Aorta (tissue), 5 donors: Measurements from ENCODE around the gene PHLDA2. TPM values are rescaled to one million over a fixed set of nuclear protein-coding genes. Genes with fewer than 3 reads are reported as not detected.

Experiments
- ATAC-seq: fragments of 200-7000 bp; cut with Tn5 transposase; one replicate; pipeline ENCODE4 v1.9.1; 2022; ENCODE audit warnings: moderate library complexity; ENCODE audit not compliant: low FRiP score
- DNase-seq, 2 donors: peaks; one replicate each; pipeline ENCODE4 v3.0.0-alpha.2; 2020
- H3K27ac ChIP-seq, 2 donors: one replicate each; pipeline ENCODE4 v1.5.1; 2013; ENCODE audit warnings: low read length in 2 of 2, mild to moderate bottlenecking in 2 of 2, moderate library complexity in 2 of 2, control low read depth in 1 of 2, inconsistent platforms in 1 of 2, low read depth in 1 of 2
- H3K27me3 ChIP-seq, 2 donors: one replicate each; pipeline ENCODE4 v1.6.1; 2013; ENCODE audit warnings: control low read depth in 1 of 2, low read length in 1 of 2, mild to moderate bottlenecking in 1 of 2, moderate library complexity in 1 of 2; ENCODE audit not compliant: insufficient read depth in 2 of 2, control insufficient read depth in 1 of 2
- H3K36me3 ChIP-seq, 2 donors: one replicate each; pipeline ENCODE4 v1.6.1; 2013; ENCODE audit warnings: control low read depth in 1 of 2, low read length in 1 of 2, mild to moderate bottlenecking in 1 of 2; ENCODE audit not compliant: insufficient read depth in 2 of 2, control insufficient read depth in 1 of 2
- H3K4me1 ChIP-seq, 2 donors: one replicate each; pipeline ENCODE4 v1.6.1; 2013; ENCODE audit warnings: low read length in 2 of 2, control low read depth in 1 of 2, mild to moderate bottlenecking in 1 of 2, moderate library complexity in 1 of 2; ENCODE audit not compliant: insufficient read depth in 2 of 2, control insufficient read depth in 1 of 2
- H3K4me3 ChIP-seq, 2 donors: one replicate each; pipeline ENCODE4 v1.5.1; 2013; ENCODE audit warnings: low read length in 2 of 2, control low read depth in 1 of 2, mild to moderate bottlenecking in 1 of 2
- H3K9me3 ChIP-seq: one replicate; pipeline ENCODE4 v1.6.1; 2013; ENCODE audit warnings: mild to moderate bottlenecking, low read length; ENCODE audit not compliant: control insufficient read depth
- whole genome bisulfite sequencing, 2 donors: extraction: QIAGEN DNeasy Blood & Tissue Kit; methylation state at CpG; one replicate each; pipeline ENCODE4 v1.1.7; 2013; 5-methylcytosine and 5-hydroxymethylcytosine counted together
- intact Hi-C, 2 donors: fragments of 100-400 bp; cut with DNase I; formaldehyde crosslinking; loops; one replicate each; pipeline versions ENCODE4 v1.14.2 to v1.15.0; 2022
- polyA plus RNA-seq, 2 donors: library from polyadenylated mRNA; stranded (reverse); fragments of 200-250 nt; gene quantifications; one replicate each; pipeline ENCODE4 v1.2.3, GENCODE V29; 2013
- total RNA-seq, 2 donors: library from RNA; stranded (reverse); fragmentation: NEBNext Ultra II Directional; extraction: Animal tissue kit (Norgen Biotek cat#: 25700); gene quantifications; one replicate each; pipeline ENCODE4 v1.2.1, GENCODE V29; 2021
- donor health status: healthy with polysubstance abuse.
- donor health status: Bipolar disorder and iron deficiency.
- donor health status: DM: no; HTN: no; CAD: no.
- donor health status: DM: no; HTN: no; CAD: no.
- donor health status: DM: yes; HTN: yes; CAD: no.

PHLDA2 gene
- total and polyA plus RNA-seq, 4 donors = 6.4 to 17.2 (median 7.2) TPM

GRCh38 chr11:2880646-2881045, 48.6 kb downstream of the PHLDA2 start:
- no peaks in the 10 kb centered on the region for H3K36me3 ChIP-seq
- H3K9me3 ChIP-seq = peaks cover 3% of the 10 kb centered on the region
- no peaks in the 10 kb centered on the region for H3K4me1 ChIP-seq
- ATAC-seq = no peak
- H3K27me3 ChIP-seq = no peaks in the 10 kb centered on the region
- H3K27ac ChIP-seq = no peak overlapping the region
- H3K4me3 ChIP-seq = no peak overlapping the region
- intact Hi-C loops = loop anchor here in 1 of 2 donors (5.0 kb wide), 2 partner anchors 103 to 173 kb away; no protein-coding TSS in a partner anchor
- no peak for DNase-seq
- 89 to 92% methylated on average over 6 to 7 of the region's 7 CpGs for WGBS, 2 donors

GRCh38 chr11:2878782-2879181, 50.4 kb downstream of the PHLDA2 start:
- no peaks in the 10 kb centered on the region for H3K36me3 ChIP-seq
- DNase-seq (no peak), ATAC-seq (no peak)
- no peaks in the 10 kb centered on the region for H3K4me1 ChIP-seq
- WGBS, 2 donors = 96 to 98% methylated on average over 8 of the region's 8 CpGs
- no peaks in the 10 kb centered on the region for H3K27me3 ChIP-seq
- no peak overlapping the region for H3K27ac ChIP-seq
- no peak overlapping the region for H3K4me3 ChIP-seq
- H3K9me3 ChIP-seq = peaks cover 6% of the 10 kb centered on the region
- intact Hi-C loops = no loop called here

Other genes starting within 250 kb of the PHLDA2 start
- gene KCNQ1OT1, start 229.4 kb downstream of the PHLDA2 start, total RNA-seq = 1 to 10 TPM; 2.3 to 5.4 TPM
- under 1 TPM; 0.08 to 0.13 TPM for gene KCNQ1OT1, start 229.4 kb downstream of the PHLDA2 start, polyA plus RNA-seq
- 10 to 100 TPM; 13.7 to 37.7 TPM for gene CDKN1C, start 43.6 kb downstream of the PHLDA2 start, total RNA-seq
- 10 to 100 TPM; 11.3 to 21.3 TPM for gene CDKN1C, start 43.6 kb downstream of the PHLDA2 start, polyA plus RNA-seq
- 100 to 1,000 TPM in 1 of 2 donors, 10 to 100 TPM in 1; 99.5 to 109 TPM for gene NAP1L4, start 62.9 kb upstream of the PHLDA2 start, total RNA-seq
- 10 to 100 TPM; 65.4 to 66.9 TPM for gene NAP1L4, start 62.9 kb upstream of the PHLDA2 start, polyA plus RNA-seq
- 10 to 100 TPM; 37.7 to 38.9 TPM for gene CARS1, start 128.0 kb upstream of the PHLDA2 start, total RNA-seq
- gene CARS1, start 128.0 kb upstream of the PHLDA2 start, polyA plus RNA-seq = 10 to 100 TPM; 18.8 to 41.4 TPM
- 10 to 100 TPM; 64.1 to 69.1 TPM for gene OSBPL5, start 235.9 kb upstream of the PHLDA2 start, total RNA-seq
- gene OSBPL5, start 235.9 kb upstream of the PHLDA2 start, polyA plus RNA-seq = 10 to 100 TPM; 11.9 to 48.4 TPM